ENCODE results near the gene ATXN1.
A peak's percentile ranks its signal among the peaks of the same experiment; 100 is the strongest.

ATXN1 gene

DNA sequence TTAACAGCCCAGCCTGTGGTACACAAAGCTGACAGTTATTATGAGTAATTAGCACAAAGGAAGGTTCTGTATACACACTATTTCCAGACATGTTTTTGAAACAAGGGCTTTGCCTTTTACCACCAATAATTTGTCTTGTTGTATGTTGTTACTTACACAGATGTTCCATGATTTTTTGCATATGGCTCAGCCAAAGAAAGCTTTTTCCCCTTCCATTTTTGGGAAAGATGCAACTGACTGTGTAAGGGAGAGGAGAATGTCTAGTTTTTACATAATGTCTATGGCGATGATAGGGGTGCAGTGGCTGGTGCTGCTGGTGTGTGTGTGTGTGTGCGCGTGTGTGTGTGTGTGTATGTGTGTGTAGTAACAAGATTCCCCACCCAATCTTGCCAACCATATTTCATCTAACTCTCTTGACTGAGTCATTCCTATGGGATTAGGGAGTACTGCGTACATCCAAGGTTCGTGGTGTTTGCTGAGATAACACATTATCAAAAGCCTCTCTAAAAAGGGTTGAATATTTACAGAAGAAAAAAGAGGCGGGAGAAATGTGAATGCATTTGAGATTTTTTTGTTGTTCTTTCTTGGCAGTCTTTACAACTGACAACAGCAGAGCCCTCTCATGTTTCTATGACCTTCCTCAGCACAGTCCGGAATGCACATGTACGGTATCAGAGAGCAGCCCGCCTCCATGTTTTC is 330.7 kb downstream of the ATXN1 start:
- no peak for DNase-seq

DNA sequence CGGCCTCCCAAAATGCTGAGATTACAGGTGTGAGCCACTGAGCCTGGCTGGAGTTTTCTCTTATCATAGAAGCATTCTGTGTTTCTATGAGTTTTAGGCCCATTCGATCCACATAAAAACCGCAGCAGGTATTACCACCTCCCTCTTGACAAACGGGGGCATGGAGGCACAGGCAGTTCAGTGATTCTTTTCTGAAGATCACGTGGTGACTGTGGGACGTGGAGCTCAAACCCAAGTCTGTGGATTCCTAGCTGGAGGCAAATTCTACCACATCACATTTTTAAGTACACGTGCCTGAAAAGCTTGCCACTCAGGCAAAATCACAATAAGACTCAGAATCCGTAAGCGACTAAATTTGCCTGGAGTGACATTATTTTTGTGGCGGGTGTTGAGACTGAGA is 331.6 kb downstream of the ATXN1 start:
- no peak for DNase-seq

DNA sequence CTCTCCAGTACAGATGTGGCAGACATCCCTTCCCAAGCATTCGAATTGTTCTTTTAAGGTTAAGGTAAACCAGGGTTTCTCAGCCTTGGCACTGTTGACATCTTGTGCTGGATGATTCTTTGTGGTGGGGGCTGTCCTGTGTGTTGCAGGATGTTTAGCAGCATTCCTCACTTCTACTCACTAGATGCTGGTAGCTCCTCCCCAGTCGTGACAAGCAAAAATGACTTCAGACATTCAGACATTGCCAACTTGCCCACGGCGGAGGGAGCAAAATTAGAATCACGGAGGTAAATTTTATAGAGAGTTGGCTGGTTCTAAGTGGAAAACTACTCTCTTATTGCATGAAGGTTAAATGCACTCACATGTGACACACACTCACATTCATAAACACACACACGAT is 334.1 kb downstream of the ATXN1 start:
- DNase-seq = no peak

DNA sequence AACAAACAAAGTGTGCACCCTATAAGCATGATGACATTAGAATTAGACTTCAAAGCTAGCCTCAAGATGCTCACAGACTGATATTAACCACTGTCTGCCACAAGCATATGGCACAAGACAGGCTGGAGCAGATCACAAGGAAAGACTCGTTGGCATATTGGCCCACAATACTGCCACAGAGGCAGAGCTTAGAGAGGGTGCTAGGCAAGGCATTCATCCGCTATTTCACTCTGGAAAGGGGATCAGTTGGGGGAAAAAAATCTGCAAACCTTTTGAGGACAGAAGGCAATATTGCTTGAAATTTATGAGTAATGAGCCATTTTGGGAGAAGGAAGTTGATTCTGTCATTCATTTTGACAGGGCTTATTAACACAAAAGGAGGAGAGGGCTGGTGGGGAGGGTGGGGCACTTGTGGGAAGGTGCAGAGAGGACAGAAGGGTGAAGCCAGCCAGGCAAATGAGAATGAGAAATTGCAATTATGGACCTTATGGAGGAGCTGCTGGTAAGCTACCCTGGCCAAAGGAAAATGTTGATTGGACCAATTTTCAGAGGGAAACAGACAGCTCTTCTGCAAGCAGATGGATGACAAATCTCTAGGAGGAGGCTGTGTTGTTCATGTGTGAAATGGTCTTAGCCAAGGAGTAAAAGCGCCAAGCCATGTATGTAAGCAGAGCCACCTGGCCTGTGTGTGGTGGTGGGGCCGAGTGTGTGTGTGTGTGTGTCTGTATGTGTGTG is 335.2 kb downstream of the ATXN1 start:
- DNase-seq = no peak

DNA sequence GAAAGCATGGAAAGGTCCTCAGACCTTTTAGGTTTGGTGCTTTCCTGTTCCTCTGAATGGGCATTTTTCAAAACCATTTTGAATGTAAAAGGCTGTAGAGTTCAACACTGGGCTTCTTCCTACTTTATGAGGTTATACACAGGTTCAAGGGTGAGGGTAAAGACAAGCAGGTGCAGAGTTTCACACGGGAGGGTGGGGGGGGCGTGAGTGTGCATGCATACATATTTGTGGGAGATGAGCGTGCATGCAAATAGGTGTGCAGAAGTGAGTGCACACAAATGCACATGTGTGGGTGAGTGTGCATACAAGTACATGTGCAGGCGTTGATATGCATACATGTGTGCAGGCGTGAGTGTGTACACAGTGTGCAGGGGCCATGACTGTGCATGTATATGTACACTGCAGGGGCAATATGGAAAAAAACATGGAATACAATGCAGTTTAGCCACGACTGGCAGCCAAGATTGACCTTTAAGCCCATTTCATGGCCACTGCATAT is 339.7 kb downstream of the ATXN1 start:
- no peak for DNase-seq

DNA sequence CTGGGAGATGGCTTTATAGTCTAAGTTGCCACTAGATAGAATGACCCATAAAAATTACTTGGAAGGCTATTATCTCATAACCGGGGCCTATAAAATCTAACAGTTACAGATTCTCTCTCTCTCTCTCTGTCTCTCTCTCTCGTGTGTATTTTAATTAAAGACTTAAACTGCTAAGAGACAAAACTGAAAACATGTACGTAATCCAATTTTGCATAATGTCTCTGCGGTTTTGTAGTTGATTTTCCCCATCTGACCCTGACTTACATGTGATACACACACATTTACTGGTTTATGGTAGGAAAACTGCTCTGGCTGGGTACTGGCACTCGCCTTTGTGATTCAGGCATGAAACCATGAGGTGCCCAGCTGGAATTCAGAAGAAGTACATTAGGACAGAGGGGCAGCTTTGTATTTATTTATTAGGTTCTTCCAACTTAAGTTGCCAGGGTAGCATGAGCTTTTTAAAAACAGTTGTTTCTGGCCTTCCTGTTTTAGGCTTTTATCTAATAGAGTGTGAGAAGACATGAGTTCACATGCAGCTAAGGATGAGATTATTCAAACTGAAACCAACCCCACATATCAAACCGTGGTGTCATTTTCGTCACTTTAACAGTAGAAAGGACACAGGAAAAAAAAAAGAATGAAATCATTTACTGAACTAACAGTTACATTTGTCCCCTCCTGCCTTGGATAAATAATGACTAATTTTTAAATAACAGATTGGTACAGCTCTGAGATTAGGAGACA is 340.4 kb downstream of the ATXN1 start:
- DNase-seq = peak; percentile 15

DNA sequence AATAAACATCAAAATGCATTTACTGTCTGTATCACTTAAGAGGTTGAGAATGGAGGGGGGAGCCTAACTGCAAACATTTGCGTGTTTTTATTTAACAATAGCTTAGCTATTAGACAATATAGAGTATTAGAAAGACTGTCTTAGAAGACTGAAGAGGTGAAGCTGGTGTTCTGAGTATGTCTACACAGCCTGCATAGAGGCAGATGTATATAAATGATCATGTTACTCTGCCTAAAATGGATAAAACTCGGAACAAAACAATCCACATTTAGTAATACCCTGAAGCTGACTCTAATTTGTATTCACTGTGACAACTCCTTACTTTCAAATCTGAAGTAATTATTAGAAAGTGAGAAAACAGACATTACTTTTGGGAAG is 340.9 kb downstream of the ATXN1 start:
- no peak for DNase-seq

DNA sequence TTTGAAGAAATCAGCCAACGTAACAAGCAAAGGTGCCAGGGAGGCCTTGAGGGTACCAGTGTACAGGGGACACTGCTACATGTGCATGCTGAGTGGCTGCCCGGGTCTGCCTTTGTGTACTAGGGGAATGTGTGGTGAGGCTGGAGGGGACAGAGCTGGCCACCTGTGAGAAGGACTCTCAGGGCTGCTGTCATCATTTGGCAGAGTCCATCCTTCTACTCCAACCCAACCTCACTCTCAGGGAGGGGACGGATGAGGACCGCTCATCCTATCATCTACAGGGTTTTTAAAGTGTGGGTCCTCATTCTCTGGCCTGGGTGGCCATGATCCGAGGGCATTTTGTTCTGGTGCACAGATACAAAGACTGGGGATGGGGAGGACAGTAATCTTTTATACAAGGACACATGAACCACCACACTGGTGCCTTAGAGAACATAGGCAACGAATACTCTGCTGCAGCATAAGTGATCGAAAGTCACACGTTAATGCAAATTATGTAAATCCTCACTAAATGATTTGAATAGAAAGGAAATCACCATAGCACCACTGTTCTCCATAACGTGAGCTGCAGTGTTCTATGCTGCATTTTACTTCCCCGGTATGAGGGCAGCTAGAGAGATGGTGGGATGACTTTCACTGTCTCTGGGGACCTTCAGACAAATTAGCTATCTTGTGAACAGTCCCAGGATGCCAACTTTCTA is 341.5 kb downstream of the ATXN1 start:
- DNase-seq = no peak

DNA sequence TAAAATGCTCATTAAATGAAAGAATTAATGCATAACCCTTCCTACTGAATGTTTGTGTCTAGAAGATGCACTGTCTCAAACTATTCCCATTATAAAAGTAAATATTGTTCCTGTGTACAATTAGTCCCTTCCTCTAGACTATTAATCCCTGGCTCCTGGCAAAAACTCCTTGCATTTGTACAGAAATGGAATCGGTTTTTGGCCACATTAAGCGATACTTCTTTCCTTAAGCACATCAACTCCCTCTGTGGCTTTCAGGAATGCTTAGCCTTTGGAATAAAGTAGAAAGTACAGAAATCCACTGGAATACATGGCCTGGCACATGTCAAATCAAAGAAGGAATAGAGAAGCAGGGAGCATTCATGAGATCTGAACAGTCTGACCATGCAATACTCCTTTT is 343.1 kb downstream of the ATXN1 start:
- no peak for DNase-seq

DNA sequence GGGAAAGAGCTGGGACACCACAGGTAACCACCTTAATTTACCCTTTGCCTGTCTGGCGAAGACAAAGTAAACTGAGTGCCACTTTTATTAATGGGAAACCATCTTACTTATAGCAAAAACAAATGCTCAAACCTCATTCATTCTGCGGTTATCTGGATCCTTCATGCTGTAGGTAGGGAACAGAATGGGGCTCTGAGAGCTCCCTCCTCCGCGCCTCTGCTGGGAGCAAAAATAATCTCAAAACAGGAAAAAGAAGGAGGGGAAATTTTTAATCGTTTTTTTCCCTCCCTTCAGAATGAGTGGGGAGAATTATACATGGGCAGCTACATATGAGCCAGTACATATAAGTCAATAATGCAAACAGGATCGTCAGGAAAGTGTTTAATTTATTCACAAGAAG is 345.6 kb downstream of the ATXN1 start:
- DNase-seq = no peak

DNA sequence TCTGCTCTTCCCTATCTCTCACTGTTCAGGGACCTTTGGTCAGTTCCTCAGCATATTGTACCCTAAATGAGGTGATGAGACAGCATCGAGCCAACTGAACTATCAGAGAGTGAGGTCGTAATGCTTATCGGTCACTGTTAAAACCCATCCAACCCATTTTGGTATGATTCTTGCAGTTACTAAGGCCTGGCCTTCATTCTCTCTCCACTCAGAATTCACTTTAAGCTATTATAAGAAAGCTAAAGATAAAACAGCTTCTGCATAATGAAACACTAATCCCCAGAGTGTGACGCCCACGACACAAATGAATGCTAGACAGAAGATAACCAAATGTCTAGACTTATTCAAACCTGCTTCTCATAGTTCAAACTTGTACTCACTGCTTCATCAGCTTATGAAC is 347.1 kb downstream of the ATXN1 start:
- no peak for DNase-seq

DNA sequence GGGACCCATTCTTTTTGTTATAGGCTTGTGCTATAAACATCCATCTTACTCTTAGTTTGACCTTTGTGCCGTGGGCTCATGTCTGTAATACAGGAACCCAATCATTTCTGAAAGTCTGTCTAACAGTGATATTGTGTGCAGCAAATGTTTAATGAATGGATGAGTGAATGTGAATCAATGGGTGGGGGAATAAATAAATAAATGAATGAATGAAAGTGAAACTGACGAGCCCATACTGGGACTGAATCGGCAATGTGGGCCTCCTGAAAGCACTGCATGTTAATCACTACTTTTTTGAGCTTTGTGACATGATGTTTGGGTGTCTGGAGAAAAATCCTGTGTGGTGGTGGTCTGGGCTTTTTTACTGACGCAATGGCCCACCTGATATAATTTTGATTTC is 347.9 kb downstream of the ATXN1 start:
- no peak for DNase-seq

DNA sequence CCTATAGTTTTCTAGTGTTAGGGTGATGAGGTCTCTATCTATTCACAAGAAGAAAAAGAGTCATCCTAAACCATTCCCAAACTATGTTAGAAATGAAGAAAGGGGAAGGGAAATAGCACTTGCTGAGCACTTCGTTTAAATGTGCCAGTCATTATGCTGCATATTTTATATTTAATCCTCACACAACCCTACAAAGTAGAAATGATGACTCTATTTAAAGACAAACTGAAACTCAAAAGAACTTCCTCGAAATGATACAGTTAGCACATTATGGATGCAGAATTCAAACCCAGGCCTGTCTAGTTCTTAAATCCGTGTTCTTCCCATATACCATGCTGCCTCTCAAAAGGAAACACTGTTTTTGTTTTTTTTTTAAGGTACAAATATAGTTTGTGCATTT is 348.3 kb downstream of the ATXN1 start:
- DNase-seq = no peak

DNA sequence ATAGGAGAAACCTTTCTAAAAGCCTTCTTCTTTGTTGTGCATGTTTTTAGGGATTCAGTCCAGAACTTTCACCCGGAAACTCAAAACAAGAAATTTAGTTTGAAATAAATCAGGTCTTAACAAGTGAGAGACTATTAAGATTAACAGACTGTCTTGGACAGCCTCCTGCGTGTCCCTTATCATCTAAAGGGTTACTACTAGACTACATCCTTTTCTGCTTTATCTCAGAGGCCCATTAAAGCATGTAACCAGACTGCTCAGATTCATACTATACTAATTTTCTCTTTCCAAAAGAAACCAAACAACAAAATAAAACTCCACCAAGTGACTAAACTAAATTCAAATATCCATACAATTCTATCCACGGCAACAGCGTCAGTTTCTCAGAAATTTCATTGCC is 349.1 kb downstream of the ATXN1 start:
- DNase-seq = no peak

DNA sequence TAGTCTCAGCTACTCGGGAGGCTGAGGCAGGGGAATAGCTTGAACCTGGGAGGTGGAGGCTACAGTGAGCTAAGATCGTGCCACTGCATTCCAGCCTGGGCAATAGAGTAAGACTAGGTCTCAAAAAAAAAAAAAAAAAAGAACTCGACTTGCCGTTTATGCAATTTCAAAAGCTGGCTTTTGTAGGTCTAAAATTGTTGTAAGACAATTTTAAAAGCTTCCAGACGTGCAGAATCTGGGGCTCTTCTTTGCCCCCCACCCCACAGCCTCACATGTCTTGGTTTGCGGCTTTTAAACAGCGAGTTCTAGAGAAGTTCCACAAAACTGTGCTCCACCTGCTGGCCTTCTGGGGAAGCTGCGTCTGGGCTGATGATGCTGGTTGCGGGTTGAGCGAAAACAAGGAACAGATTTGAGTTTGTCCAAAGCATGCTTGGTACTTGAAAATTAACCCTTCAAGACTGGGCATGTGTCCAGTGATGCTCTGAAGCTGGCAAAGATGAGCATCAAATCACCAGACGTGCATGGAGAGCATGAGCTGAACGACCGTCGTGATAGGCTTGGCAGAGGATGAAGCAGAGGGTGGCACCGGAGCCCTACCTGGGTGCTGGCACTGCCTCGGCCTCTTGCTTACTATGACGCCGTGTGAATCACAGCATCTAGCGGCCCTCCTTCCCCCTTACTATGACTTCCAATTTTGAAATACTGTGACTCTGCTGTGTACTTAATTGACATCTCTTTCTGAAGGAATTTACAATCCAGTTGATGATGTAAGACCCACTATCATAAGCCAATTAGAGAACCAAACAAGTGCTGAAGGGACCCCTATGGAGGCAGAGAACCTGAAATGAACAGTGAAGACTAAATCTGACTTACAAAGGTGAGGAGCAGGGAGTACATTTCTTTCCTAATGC is 351.5 kb downstream of the ATXN1 start:
- no peak for DNase-seq

DNA sequence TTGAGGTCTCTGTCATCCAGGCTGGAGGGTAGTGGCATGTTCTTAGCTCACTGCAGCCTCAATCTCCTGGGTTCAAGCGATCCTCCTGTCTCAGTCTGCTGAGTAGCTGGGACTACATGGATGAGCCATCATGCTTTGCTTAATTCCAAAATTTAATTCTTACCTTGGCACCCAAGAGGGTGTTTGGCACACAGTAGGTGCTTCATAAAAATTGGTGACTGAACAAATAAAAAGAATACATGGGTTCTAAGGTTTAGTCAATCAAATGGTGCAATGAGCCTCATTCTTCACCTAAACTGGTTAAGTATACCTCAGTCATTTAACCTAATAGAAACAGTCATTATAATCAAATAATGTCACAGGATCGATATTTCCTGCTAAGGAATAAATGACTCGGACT is 352.5 kb downstream of the ATXN1 start:
- no peak for DNase-seq

DNA sequence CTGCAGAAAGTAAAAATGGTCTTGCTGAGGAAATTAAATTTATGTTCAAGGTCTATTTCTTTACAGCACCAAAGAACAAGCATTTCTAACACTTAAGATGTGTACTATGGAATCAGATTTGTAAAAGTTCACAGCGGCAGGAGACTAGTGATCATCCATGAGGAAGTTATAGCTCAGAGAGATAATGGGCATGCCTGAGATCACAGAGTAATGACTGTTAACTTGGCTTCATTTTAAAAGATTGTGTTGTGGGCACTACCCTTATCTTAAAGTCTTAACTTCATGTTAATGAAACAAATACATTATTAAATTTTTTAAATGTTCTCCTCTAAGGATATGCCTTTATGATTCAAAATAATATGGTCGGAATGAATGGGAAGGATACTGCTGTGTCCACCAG is 354.3 kb downstream of the ATXN1 start:
- DNase-seq = no peak

DNA sequence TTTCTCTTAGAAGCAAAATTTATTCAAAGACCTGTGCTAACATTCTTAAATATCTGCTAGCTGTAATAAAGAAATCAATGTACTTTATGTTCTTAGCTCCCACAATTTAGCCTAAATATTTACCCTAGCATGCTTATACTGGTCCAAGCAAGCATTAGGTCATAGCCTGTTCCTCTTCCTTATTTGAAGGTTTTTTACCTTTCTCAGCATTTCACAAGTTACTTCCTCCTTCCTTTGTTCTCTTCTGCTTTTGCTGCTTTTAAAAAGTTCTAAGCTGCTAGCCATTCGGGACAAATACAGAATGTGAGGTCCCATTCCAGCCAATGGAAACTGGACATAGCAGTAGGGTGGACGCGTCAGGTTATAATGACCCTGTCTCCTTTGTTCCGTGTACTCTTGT is 354.7 kb downstream of the ATXN1 start:
- peak; percentile 54 for DNase-seq

DNA sequence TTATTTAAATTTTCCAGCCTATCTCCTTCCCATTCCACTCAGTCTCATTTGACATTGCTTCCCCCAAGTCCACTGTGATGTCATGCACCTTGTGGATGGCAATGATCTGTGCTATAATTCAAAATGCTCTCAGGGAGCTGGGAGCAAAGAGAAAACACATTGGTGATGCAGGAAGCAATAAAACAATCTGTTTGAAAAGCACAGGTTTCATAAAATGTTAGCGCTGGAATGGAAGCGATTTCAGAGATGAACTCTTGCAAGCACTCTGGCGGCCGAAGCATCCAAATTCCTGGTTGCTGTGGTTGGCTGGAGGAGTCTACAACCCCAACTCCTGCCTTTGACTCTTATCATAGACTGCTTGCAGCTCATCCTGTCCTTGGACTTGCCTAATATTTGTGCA is 355.9 kb downstream of the ATXN1 start:
- no peak for DNase-seq

DNA sequence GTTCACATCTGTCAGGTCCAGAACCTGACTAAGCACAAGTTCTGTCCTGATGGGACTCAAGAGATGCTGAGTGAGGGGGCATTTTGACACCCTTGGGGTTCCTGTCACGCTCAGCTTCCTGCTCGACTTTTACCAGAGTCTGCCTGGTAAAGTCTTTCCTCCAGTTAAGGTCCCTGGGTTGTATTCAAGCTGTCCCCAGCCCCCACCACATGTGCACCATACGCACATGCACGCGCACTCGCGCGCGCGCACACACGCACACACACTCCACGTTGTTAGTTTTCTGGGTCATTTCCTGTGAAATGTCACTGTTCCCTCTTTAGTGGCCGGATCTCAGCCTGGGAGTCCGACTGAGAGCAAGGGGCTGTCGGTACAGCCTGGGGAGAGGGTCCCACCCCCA is 356.8 kb downstream of the ATXN1 start:
- no peak for DNase-seq

DNA sequence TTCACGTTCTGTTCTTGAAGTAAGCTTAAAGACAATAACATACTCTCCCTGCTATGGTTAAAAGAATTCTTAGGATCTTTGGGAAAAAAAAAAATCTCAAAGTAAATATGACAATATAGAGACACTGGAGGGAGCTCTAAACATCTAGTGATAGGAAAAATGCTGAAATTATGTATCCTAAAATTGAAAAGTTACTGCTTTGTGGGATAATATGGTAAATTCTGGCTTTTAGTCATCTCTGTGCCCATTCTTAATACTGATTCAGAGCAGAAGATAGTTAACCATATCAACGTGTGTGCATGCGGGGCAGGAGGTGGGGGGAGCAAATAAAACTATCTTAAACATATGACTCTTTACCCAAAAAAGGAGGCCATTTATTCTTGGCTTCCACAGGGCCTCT is 357.4 kb downstream of the ATXN1 start:
- no peak for DNase-seq

DNA sequence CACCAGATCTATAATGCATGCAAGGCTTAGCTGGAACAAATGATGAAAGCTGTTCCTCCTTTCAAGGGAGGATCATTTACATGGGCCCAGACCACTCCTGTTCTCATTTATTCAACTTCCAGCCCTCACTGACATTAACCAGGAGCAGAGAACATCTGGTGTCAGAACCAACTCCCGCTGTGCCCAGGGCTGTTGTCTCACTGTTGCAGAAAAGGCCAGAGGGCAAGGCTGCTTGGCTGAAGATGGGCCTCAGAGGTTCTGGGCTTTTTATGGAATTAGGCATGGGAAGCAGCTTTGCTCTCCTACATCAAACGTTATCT is 358.7 kb downstream of the ATXN1 start:
- no peak for DNase-seq
